ENCODE data around the gene TMEM86A.
"Not testable (repeated sequence)": the region's sequence is repeated elsewhere in the genome, so short reads cannot be mapped to it uniquely, and the experiment has no call there.

Gene TMEM86A, protein sequence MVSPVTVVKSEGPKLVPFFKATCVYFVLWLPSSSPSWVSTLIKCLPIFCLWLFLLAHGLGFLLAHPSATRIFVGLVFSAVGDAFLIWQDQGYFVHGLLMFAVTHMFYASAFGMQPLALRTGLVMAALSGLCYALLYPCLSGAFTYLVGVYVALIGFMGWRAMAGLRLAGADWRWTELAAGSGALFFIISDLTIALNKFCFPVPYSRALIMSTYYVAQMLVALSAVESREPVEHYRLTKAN

DNA sequence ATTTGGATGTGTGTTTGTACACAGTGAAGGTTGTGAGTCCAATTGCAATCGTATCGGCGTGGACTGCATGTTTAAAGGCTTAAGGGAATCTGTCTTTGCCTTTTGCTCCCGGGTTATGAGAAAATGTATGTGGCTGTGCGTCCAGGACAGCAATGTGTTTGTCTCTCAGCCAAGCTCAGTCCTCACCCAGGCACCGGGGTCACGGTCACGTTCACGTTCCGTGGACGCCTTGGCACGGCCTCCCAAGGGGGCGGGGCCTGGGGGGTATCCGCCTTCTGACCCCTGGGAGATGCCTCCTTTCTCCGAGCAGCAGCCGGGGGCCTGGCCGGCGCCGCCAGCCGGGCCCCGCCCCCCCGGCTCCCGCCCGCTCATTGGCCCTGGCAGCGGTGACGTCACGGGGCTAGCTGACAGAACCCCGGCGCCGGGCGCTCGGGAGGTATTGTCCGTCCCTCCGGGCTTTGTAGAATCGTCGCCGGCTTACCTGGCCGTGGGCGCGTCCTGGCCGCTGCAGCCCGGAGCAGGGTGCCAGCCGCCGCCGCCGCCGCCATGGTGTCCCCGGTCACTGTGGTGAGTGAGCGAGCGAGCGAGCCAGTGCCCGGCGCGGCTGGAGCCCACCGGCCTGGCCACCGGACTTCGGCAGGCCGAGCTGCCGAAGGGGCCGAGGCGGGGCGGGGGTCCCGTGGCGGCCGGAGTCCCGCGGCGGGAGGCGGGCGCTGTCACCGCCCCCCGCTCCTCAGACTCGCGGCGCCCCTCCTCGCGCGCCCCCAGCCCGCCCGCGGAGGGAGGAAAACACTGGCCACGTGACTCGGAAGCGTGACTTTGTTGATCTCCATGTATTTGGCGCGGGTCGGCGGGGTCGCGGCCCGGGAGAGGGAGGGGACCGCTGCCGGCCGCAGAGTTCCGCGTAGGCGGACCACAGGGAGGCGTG, at the start of gene TMEM86A:
TSS of gene TMEM86A (plus strand) at position 439 of the 928 bp plus-strand sequence. CDS start at position 547, 108 bp downstream.
- DNase-seq (ENCODE audit: low read depth) = no peak

DNA sequence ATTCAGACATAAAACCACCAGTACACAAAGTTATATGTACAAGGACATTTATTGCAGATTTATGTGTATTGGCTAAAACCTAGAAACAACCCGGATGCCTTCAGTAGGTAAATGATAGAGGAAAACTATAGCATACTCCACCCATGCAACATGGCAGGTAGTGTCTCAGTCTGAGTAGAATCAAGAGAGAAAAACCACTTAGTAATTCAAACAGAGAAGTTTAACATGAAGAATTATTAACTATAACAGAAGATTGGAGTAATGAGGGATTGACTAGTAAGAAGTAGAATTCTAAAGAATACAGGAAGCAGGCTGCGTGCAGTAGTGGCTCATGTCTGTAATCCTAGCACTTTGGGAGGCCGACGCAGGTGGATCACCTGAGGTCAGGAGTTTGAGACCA, 48.2 kb upstream of the TMEM86A start:
- DNase-seq (ENCODE audit: low read depth) = no peak

DNA sequence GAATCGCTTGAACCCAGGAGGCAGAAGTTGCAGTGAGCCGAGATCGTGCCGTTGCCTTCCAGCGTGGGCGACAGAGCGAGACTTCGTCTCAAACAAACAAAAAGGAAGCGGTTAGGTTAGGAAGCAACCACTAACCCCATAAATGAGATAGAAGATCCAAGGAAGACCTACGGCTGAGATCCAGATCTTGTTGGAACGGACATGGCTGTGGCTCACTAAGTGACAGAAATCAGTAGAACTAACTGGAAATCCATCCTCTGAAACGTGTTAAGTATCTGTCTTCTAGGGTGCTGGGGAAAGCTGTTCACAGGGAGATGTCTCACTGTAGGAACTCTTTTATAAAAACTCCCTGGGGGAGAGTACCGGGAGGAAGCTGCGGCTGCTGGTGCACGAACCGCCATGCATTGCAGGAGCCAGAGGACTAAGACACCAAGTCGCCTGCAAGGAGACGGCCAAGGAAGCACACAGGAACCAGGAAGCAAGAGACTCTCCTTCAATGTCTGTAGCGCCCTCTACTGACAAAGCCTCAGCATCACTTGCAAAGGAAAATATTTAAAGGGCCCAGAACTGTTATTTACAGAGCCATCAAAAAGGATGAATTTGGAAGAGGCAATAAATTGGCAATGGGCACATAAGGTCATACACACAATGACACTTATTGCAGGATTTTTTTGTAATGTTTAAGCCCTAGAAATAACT, 47.6 kb upstream of the TMEM86A start:
- peak; percentile 20 for DNase-seq (ENCODE audit: low read depth)

DNA sequence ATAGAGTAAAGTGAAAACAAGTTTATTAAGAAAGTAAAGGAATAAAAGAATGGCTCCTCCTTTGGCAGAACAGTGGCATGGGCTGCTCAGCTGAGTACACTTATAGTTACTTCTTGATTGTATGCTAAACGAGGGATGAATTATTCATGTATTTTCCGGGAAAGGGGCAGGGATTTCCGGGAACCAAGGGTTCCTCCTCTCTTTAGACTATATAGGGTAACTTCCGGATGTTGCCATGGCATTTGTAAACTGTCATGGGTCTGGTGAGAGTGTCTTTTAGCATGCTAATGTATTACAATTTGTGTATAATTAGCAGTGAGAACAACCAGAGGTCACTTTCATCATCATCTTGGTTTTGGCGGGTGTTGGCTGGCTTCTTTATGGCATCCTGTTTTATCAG, 40.9 kb upstream of the TMEM86A start:
- DNase-seq (ENCODE audit: low read depth) = no peak

DNA sequence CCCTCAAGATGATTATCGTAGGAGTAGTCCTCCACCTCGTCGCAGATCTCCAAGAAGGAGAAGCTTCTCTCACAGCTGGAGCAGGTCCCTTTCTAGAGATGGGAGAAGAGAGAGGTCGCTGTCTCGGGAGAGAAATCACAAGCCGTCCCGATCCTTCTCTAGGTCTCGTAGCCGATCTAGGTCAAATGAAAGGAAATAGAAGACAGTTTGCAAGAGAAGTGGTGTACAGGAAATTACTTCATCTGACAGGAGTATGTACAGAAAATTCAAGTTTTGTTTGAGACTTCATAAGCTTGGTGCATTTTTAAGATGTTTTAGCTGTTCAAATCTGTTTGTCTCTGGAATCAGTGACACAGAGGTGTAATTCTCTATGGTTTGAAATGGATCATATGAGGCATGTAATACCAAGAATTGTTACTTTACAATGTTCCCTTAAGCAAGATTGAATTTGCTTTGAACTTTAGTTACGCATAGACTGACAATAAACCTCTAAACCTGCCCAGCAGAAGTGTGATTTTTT, 33.2 kb upstream of the TMEM86A start:
- not testable (repeated sequence) for DNase-seq (ENCODE audit: low read depth)

DNA sequence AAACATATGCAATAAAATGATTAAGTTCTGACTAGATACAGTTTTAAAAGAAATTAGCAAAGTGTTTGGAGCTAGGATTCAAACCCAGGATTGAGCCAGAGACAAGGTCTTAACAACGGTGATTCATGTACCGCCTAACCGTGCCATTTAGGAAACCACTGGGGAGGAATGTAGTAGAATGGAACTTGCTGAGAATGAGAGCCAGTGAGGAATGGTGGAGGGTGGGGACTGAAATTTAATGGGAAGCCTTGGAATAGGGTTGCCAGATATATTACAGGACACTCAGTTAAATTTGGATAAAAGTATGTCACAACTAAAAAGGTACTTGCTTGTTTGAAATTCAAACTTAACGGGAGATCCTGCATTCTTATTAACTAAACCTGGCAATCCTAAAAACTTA, 30.4 kb upstream of the TMEM86A start:
- no peak for DNase-seq (ENCODE audit: low read depth)

DNA sequence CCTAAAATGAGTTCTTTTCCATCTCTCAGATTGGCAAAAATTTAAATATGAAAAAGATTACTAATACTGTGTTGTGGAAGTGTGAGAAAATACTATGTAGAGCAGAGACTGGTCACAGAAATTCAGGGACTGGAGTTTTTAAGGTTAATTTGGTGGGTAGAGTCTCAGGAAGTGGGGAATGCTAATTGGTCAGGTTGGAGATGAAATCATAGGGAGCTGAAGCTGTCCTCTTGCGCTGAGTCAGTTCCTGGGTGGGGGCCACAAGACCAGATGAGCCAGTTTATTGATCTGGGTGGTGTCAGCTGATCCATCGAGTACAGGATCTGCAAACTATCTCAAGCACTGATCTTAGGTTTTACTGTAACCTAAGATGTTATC, 29.4 kb upstream of the TMEM86A start:
- DNase-seq (ENCODE audit: low read depth) = no peak

DNA sequence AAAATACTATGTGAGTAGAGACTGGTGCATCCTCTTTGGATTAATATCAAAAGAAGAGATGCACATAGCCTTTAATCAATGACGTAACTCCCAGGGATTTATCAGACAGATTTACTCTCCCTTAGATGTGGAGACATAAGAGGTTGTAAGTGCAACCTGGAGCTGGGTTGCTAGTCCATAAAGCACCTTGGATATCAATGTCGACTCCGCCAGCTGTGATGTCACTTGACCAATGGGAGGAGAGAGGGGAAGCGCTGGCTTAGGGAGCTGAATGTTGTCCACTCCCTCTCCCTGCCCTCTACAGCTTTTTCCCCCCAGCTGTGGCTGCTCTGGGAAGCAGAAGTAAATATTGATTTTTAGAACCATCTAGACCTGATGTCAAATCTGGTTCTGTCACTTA, 28.9 kb upstream of the TMEM86A start:
- no peak for DNase-seq (ENCODE audit: low read depth)

DNA sequence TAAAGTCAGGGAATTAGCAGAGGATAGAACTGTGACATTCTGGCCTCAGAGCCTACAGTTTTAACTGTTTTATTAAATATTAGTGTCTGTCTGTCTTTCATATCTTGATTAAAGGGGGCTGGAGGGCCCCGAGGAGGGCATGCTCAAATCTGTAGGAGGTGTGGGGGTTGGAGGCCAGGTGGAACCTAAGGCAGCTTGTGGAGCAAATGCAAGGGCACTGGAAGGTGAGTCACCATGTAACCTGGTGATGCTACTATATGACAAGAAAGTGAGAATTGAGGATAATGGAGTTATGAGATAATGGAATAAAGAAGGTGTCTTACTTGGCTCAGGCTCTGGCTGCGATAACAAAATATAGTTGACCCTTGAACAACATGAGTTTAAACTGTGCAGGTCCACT, 27.3 kb upstream of the TMEM86A start:
- DNase-seq (ENCODE audit: low read depth) = no peak

DNA sequence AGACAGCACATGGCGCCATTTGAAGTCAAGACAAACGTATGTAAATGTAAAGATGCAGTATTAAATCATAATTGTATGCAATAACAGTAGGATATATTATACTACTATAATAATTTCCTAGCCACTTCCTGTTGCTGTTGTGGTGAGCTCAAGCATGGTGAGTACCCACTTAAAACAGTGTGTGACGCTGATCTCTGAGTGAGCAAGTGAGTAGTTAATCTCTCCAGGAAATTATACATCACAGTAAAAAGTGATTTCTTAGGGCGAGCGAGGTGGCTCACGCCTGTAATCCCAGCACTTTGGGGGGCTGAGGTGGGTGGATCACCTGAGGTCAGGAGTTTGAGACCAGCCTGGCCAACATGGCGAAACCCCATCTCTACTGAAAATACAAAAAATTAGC, 26.4 kb upstream of the TMEM86A start:
- not testable (repeated sequence) for DNase-seq (ENCODE audit: low read depth)

DNA sequence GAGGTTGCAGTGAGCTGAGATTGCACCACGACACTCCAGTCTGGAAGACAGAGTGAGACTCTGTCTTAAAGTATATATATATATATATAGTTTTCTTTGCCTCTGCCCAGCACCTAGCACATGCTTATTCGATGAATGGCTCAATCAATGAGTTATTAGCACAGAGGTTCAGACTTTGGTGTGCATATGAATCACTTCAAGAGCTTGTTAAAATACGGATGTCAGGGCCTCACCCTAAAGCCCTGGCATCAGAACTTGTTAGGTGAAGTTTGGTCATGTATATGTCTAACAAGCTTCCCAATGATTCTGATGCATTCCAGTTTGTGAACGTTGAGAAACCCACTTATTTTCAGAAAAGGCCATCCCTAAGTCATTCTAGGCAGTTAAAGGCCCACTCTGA, 21.8 kb upstream of the TMEM86A start:
- DNase-seq (ENCODE audit: low read depth) = no peak

DNA sequence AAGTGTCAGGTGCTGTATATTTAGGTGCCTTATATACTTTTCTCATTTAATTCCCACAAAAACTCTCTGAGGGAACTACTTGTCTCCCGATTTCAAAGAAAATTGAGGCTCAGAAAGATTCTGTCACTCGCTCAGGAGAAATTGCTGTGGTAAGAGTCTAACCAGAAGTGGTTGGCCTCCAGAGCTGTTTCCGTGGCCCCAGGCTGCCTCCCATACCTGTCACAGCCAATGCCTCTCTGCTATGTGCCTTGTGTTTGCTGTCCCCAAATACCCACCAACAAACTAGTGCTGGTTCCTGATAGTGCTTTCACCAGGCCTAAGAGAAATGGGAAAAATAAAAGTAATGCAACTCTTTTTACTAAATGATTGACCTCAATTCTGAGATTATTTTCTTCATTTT, 21.0 kb upstream of the TMEM86A start:
- no peak for DNase-seq (ENCODE audit: low read depth)

DNA sequence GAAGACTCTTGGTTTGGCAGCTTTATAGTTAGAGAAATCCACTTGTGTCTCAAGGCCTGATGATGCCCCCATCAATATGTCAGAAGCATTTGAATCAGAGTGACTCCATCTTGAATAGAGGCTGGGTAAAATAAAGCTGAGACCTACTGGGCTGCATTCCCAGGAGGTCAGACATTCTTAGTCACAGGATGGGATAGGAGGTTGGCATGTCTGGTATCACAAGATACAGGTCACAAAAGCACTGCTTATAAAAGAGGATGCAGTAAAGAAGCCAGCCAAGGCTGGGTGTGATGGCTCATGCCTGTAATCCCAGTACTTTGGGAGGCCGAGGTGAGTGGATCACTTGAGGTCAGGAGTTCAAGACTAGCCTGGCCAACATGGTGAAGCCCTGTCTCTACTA, 16.6 kb upstream of the TMEM86A start:
- DNase-seq (ENCODE audit: low read depth) = not testable (repeated sequence)

DNA sequence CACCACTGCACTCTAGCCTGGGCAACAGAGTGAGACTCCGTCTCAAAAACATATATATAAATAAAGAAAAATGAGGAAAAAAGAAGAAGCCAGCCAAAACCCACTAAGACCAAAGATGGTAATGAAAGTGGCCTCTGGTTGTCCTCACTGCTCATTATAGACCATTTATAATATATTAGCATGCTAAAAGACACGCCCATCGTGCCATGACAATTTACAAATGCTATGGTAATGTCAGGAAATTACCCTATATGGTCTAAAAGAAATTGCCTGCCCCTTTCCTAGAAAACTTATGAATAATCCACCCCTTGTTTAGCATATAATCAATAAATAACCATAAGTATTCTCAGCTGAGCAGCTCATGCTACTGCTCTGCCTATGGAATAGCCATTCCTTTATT, 16.1 kb upstream of the TMEM86A start:
- DNase-seq (ENCODE audit: low read depth) = no peak

DNA sequence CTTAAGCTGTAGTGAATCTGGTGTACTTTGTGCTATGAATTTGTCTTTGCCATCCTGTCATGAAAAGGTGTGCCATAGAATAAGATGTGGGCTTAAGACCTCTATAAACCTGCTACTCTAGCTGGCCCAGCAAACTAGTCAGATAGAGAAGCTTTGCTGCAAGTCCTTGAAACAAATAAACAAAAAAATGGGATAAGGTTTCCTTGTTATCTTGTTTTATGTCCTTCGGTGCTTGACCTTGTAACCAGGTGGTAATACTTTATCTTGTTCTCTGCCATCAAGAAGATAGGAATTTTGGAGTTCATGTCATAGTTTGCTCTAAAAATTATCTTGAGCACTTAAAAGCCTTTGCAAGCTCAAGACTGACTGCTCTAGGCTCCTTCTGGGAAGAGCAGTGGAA, 14.3 kb upstream of the TMEM86A start:
- no peak for DNase-seq (ENCODE audit: low read depth)

DNA sequence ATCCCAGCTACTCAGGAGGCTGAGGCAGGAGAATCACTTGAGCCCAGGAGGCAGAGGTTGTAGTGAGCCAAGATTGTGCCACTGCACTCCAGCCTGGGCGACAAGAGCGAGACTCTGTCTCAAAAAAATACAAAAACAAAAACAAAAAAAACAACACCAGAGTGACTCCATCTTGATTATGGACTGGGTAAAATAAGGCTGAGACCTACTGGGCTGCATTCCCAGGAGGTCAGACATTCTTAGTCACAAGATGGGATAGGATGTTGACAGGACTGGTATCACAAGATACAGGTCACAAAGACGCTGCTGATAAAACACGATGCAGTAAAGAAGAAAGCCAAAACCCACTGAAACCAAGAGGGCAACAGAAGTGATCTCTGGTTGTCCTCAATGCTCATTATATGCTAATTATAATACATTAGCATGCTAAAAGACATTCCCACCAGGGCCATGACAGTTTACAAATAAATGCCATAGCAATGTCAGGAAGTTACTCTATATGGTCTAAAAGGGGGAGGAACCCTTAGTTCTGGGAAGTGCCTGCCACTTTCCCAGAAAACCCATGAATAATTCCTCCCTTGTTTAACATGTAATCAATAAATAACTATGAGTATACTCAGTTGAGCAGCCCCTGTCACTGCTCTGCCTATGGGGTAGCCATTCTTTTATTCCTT, 7.0 kb upstream of the TMEM86A start:
- not testable (repeated sequence) for DNase-seq (ENCODE audit: low read depth)

DNA sequence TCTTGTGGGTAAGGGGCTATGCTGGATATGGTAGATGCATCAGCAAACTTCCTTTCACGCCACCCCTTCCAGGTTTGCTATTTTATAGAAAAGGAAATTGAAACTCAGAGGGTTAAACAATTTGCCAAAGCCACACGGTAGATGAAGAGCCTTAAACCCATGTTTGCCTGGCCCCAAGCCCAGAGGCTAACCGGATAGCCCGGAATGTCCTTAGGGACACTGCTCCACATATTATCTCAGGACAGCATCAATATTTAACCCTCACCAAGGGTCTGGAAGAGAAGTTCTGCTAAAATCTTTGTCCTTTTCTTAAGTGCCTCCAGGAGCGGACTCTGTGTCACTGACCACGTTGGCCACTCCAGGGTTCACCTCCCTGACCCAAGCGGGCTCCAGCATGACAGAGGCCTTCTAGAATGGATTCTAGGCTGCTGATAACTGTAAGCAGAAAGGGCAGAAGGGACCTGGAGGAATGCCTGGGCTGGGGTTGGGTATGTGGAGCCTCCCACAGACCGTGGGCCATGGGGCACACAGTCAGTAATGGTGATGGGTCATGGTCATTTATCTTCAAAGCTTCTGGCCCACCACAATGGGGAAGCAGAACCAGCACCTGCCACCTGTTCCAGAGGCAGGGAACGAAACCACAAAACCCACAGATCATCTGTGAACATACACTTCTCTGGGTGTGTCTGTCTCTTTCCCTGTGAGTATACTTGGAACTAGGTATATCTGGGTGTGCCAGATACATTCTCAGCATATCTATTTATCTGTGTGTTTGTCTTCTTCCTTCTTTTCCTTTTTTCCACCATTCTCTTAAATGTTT, 5.4 kb upstream of the TMEM86A start:
- no peak for DNase-seq (ENCODE audit: low read depth)

DNA sequence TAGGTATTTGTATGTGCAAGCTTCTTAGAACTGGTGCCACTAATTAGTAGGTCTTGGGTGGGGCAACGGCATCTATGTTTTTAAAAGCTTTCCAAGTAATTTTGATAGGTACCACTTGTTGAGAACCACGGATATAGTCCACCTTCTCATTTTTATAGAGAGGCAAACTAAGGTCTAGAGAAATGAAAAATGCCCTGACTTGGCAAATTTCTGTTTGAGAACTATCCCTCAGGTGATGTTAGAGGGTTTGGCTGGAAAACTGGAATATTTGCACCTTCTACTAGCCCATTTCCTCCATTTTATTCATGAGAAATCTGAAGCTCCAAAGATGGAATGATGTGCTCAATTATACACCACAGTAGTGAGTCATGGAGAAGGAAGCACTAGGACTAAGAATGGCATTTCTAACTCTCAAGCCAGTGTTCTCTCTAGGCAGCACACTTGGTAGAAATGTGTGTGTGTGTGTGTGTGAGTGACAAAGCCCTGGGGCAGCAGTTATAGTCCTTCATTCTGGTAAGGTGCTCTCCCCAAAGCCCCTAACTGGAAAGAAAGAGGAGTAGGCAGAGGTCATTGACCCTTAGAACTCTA, 1.8 kb upstream of the TMEM86A start:
- DNase-seq (ENCODE audit: low read depth) = no peak

DNA sequence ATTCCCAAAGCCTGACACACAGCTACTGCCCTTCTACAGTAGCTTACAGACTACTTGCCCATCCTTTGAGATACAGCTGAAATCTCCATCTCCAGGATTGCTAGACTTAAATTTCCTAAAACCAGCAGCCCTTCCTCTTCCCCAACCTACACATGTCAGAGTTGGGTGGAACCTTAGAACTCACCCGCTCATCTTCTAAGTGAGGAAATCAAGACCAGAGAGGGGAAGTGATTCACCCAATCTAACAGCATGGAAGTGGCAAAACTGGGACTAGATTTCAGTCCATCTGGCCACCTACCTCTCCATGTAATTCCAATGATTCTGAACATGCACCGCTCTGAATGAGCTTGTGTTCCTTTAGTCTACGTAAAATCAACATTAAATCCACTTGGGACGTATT, 1.0 kb upstream of the TMEM86A start:
- DNase-seq (ENCODE audit: low read depth) = no peak

DNA sequence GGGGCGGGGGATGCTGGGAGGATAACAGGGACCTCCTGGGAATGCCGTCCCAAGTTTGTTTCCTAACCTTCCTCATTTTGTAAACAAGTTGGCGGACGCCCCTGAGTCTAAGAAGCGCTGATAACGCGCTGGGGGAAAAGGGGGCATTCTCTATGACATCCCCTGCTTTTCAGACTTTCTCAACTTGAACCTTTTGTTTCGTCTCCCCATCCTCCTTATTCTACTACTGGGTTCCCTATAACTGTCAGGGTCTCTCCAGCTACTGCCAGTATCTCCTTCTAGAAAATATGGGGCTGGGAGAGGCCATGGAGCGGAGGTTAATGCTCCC, 654 bp downstream of the TMEM86A start:
- DNase-seq (ENCODE audit: low read depth) = no peak

DNA sequence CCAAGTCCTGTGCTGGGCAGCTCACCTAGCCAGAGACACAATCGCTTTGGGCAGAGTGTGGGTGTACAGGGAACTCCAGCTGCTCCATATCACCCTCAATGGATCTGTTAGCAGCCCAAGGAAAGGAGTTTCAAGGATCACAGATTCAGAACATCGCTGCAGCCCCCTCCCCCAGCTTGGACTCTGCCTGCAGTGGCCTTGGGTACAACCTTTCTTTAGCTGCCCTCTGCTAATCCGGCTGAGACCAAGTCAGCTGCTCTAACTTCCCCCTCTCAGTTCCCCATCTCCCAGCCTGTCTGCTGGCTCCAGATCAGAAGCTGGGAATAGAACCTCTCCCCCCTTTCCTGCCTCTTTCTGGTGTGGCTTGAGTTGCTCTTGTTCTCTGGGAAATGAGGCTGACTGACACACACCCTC, 1.3 kb downstream of the TMEM86A start:
- no peak for DNase-seq (ENCODE audit: low read depth)

Measured in HS-27A (cell line).